Natural killer cell treated with Interleukin-12 subunit alpha and Interleukin-12 subunit beta and Interleukin-15 and Interleukin-18, amount 100 ng/mL, for 72 hours (primary cell): Measurements from ENCODE around the gene ERC1. TPM values are rescaled to one million over a fixed set of nuclear protein-coding genes. Genes with fewer than 3 reads are reported as not detected.

ENCODE experiments used
- ATAC-seq, 2 donors: fragments of 150-1000 bp; cut with Tn5 transposase in 1 of 2; sonication (Bioruptor Pico), chemical (Tn5 transposase) in 1 of 2; 2 replicates each; pipeline ENCODE4 v1.10.0; 2021
- DNase-seq: peaks from one replicate; pipeline ENCODE4 v3.0.0; 2022; ENCODE audit warnings: low spot score
- H3K27ac Mint-ChIP-seq, 2 donors: 1 replicate in 1 of 2; 2 replicates in 1 of 2; pipeline ENCODE4 v1.8.0; 2022; ENCODE audit warnings: mixed read lengths in 2 of 2, mild to moderate bottlenecking in 1 of 2, moderate library complexity in 1 of 2
- H3K27me3 Mint-ChIP-seq, 2 donors: 1 replicate in 1 of 2; 2 replicates in 1 of 2; pipeline ENCODE4 v1.8.0; 2022; ENCODE audit warnings: mixed read lengths in 2 of 2
- H3K36me3 Mint-ChIP-seq: one replicate; pipeline ENCODE4 v1.8.0; 2022; ENCODE audit warnings: mixed read lengths
- H3K4me1 Mint-ChIP-seq, 2 donors: 1 replicate in 1 of 2; 2 replicates in 1 of 2; pipeline ENCODE4 v1.8.0; 2022; ENCODE audit warnings: low read depth in 2 of 2, mixed read lengths in 2 of 2, mild to moderate bottlenecking in 1 of 2
- H3K4me3 Mint-ChIP-seq: one replicate; pipeline ENCODE4 v1.8.0; 2022; ENCODE audit warnings: mixed read lengths
- H3K9me3 Mint-ChIP-seq: 2 replicates; pipeline ENCODE4 v1.8.0; 2022; ENCODE audit warnings: mixed read lengths
- total RNA-seq, 2 donors: library from RNA; stranded (reverse); gene quantifications; one replicate each; pipeline ENCODE4 v1.2.3, GENCODE V29; 2022

The ERC1 gene
- total RNA-seq, 2 donors from 2014 or later = 32.6 to 77.2 TPM

DNA sequence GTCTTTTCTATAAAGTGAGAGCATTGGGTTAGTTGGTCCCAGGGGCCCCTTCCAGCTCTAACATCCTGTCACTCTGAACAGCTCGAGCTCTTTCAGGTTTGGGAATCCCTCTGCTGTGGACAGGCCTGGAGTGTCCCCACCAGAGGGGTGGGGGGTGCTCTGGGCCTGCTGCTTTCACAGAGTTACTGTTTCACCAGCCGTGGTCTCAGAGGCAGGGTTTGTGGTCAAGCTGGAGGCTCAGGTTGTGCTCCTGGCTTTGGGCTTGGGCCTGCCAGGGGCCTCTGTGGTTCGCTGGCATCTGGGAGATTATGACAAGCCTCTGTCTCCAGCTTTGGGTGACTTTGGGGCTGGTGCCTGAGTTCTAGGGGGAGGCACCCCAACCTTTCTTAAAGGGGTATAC is 543.7 kb downstream of the ERC1 start:
- H3K27me3 Mint-ChIP-seq = peaks cover 56 to 67% of the 10 kb centered on the region in 2 donors
- ATAC-seq (no peak), DNase-seq (no peak)
- no peak overlapping the region for H3K27ac Mint-ChIP-seq
- no peaks in the 10 kb centered on the region for H3K36me3 Mint-ChIP-seq
- H3K4me1 Mint-ChIP-seq = peaks cover 24 to 30% of the 10 kb centered on the region in 2 donors
- H3K9me3 Mint-ChIP-seq = no peaks in the 10 kb centered on the region
- peak overlapping the region; percentile 24 for H3K4me3 Mint-ChIP-seq

DNA sequence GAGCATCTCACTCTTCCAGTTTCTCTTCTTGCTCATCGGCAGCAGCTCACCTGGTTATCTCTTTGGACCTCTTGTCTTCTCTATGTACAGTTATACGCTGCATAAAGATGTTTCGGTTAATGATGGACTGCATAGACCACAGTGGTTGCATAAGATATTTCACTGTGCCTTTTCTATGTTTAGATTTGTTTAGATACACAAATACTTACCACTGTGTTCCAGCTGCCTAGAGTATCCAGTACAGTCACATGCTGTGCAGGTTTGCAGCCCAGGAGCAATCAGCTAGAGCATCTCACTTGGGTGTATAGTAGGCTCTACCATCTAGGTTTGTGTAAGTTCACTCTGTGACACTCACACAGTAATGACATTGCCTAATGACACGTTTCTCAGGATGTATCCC is 545.8 kb downstream of the ERC1 start:
- Mint-ChIP-seq H3K4me1 (peaks cover 24 to 29% of the 10 kb centered on the region in 2 donors), H3K36me3 (no peaks in the 10 kb centered on the region), H3K4me3 (no peak overlapping the region), H3K27me3 (peaks cover 66 to 78% of the 10 kb centered on the region in 2 donors), H3K9me3 (no peaks in the 10 kb centered on the region), H3K27ac (no peak overlapping the region)
- DNase-seq = no peak
- no peak for ATAC-seq

DNA sequence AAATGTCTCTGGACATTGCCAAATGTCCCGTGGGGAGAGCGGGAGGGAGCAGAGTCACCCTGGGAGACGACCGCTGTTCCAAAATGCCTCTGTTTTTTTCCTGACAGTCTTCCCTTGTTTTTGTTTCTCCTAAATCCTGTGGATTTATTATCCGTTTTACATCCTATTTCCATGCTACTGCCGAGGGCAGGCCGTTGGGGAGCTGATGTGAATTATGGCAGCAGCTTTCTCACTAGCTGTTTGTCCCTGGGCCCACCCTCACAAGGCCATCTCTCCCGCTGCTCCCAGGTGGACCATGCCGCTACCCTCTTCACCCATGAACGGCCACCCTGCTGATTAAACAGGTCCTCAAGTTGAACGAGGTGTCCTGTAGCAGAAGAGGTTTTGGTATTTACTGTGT is 548.1 kb downstream of the ERC1 start:
- Mint-ChIP-seq H3K9me3 (no peaks in the 10 kb centered on the region), H3K27me3 (peaks cover 60 to 70% of the 10 kb centered on the region in 2 donors), H3K27ac (no peak overlapping the region), H3K4me1 (peaks cover 5 to 6% of the 10 kb centered on the region in 2 donors), H3K36me3 (no peaks in the 10 kb centered on the region), H3K4me3 (no peak overlapping the region)
- ATAC-seq = no peak
- DNase-seq = no peak

DNA sequence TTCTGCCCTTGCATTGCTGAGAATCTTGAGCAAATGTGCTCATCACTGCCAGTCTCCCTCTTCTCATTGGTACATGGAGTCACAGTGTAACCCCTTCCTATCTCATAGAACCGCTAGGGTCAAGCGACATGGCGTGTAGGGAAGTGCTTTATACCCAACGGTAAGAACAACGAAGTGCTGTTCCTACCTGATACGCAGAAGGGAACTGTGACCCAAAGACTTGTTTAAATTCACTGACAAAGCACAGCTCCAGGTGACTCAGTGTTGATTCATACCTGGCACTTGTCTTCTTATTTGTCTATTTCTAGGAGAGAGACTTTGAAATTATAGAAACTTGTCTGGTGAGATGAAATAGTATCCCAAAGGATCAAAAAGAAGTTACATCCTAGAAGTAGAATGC is 549.7 kb downstream of the ERC1 start:
- DNase-seq = no peak
- no peak for ATAC-seq
- H3K4me1 Mint-ChIP-seq = peaks cover 0 to 3% of the 10 kb centered on the region in 2 donors
- H3K36me3 Mint-ChIP-seq = no peaks in the 10 kb centered on the region
- no peaks in the 10 kb centered on the region for H3K9me3 Mint-ChIP-seq
- H3K27ac Mint-ChIP-seq = no peak overlapping the region
- H3K27me3 Mint-ChIP-seq = peaks cover 61 to 68% of the 10 kb centered on the region in 2 donors
- no peak overlapping the region for H3K4me3 Mint-ChIP-seq

DNA sequence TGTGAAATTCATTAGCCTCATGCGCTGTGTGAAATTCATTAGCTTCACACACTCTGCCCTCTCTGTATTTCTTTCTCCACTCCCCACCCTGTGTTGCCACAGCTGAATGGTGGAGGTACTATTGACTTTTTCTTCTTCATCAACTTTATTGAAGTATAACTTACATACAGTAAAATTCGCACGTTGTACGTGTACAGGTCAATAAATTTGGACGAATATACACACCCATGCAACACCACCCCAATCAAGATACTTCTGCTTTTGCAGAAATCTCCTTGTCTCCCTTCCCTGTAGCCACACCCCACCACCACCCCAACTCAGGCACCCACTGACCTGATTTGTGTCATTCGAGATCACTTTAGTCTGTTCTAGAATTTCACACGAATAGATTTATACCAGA is 551.6 kb downstream of the ERC1 start:
- no peaks in the 10 kb centered on the region for H3K9me3 Mint-ChIP-seq
- no peaks in the 10 kb centered on the region for H3K4me1 Mint-ChIP-seq
- ATAC-seq (no peak), DNase-seq (no peak)
- H3K27me3 Mint-ChIP-seq = peaks cover 49 to 56% of the 10 kb centered on the region in 2 donors
- H3K4me3 Mint-ChIP-seq = no peak overlapping the region
- no peak overlapping the region for H3K27ac Mint-ChIP-seq
- no peaks in the 10 kb centered on the region for H3K36me3 Mint-ChIP-seq

DNA sequence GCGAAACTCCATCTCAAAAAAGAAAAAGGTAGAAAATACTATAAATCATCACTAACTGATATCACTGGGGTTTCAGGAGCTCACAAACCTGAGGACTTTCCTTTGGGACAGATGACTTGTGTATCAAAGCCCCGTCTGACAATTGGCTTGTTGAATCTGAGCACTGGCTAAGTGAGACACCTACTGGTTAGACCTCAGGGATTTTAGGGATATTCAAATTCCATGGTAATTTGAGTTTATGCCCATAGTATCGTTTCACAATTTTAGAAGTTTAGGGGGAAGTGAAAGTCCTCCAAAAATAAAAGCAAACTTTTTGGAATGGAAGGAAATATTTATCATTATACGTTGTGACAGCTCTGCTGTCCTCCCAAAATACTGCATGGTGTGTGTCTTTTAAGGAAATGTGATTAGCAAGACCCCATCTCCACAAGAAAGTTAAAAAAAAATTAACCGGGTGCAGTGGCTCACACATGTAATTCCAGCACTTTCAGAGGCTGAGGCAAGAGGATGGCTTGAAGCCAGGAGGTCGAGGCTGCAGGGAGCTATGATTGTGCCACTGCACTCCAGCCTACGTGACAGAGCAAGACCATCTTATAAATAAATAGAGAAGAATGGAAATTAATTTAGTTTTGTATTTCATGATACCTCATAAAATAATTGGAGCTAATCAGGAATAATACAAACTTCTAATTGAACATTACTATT is 554.1 kb downstream of the ERC1 start:
- H3K4me1 Mint-ChIP-seq = no peaks in the 10 kb centered on the region
- H3K9me3 Mint-ChIP-seq = no peaks in the 10 kb centered on the region
- H3K27me3 Mint-ChIP-seq = peaks cover 34% of the 10 kb centered on the region in 2 donors
- no peak overlapping the region for H3K4me3 Mint-ChIP-seq
- ATAC-seq = no peak
- DNase-seq = no peak
- H3K27ac Mint-ChIP-seq = no peak overlapping the region
- no peaks in the 10 kb centered on the region for H3K36me3 Mint-ChIP-seq

Other genes with a start within 250 kb of the ERC1 start
- 100 to 1,000 TPM; 152 to 269 TPM for gene WNK1, start 238.6 kb upstream of the ERC1 start, total RNA-seq
- gene RAD52, start 41.5 kb upstream of the ERC1 start, total RNA-seq = 10 to 100 TPM; 17.0 to 24.9 TPM